NCI-H69 (cell line): ENCODE results near the gene RBL1.
"Not testable (repeated sequence)": the region's sequence is repeated elsewhere in the genome, so short reads cannot be mapped to it uniquely, and the experiment has no call there.

Source experiments
- DNase-seq: peaks from one replicate; lab custom pipeline; 2025; lab: John Stamatoyannopoulos, UW

The RBL1 gene

GRCh38 chr20:37075932-37076685 lies 19.7 kb downstream of the RBL1 start:
- no peak for DNase-seq

GRCh38 chr20:37072293-37073196 lies 23.3 kb downstream of the RBL1 start:
- no peak for DNase-seq

GRCh38 chr20:37071481-37071911 lies 24.3 kb downstream of the RBL1 start:
- DNase-seq = no peak

GRCh38 chr20:37069563-37069962 lies 26.2 kb downstream of the RBL1 start:
- not testable (repeated sequence) for DNase-seq

- no peak for DNase-seq
These were observed 29.6 kb downstream of the RBL1 start for GRCh38 chr20:37066168-37066567.

DNA sequence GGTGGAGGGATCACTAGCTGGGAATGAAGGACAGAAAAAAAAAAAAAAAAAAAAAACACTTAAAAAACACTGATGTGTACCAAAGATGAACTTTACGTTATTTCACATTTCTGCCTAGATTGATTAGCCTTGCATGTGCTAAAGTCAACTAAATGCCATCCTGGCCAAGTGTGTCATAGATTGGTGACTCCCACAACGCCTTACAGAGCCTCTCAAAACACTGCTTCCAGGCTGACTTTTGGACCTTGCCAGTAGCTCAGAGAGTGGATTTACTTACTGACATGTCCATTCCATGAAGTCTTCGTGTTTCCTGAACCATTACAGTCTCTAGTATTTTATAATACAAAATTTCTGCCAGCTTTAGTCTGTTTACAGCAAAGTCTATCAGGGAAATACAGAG lies 40.5 kb downstream of the RBL1 start:
- DNase-seq = no peak

DNA sequence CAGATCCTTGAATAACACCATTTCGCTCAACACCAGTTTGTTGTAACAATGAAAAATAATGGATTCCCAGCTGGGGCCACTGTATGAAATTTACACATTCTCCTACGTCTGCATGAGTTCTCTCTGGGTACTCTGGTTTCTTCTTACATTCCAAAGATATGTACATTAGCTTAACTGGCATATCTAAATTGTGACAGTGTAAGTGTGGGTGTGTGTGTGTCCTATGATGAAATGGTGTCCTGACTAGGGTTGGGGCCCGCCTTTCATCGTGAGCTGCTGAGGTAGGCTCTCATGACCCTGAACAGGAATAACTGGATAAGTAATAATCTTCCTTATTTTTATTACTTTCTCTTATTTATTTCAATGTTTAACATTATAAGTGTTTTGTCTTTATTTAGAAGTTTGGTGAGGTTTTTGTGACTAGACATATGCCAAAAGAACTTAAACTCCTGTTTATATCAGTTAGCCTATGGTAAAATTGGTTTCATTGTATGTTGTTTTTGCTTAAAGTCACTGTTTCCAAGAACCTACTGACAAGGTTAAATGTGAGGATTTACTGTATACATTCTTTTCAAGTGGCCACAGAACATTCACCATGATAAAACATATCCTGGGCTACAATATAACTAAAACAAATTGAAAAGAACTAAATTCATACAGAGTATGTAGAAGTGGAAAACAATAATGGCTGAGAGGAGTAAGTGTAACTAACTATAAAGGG lies 42.4 kb downstream of the RBL1 start:
- DNase-seq = no peak

DNA sequence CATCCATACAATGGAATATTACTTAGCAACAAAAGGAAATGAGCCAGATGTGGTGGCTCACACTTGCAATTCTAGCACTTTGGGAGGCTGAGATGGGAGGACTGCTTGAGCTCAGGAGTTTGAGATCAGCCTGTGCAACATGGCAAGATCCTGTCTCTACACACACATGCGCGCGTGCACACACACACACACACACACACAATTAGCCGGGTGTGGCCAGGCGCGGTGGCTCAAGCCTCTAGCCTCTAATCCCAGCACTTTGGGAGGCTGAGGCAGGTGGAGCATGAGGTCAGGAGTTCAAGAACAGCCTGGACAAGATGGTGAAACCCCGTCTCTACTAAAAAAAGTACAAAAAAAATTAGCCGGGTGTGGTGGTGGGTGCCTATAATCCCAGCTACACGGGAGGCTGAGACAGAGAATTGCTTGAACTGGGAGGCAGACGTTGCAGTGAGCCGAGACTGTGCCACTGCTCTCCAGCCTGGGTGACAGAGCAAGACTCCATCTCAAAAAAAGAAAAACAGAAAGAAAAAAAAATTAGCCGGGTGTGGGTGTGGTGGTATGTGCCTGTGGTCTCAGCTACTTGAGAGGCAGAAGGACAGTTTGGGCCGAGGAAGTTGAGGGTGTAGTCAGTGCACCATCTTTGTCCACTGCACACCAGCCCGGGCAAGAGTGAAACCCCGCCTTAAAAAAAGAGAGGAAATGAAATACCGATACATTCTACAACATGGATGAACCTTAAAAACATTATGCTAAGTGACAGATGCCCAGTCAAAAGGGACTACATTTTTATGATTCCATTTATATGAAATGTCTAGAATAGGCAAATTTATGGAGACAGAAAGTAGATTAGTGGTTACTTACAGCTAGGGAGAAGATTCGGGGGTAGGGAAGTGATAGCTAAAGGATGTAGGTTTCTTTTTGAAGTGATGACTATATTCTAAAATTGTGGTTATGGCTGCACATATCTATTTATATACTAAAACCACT lies 52.5 kb downstream of the RBL1 start:
- DNase-seq = no peak

GRCh38 chr20:37039366-37039765 lies 56.4 kb downstream of the RBL1 start:
- not testable (repeated sequence) for DNase-seq

DNA sequence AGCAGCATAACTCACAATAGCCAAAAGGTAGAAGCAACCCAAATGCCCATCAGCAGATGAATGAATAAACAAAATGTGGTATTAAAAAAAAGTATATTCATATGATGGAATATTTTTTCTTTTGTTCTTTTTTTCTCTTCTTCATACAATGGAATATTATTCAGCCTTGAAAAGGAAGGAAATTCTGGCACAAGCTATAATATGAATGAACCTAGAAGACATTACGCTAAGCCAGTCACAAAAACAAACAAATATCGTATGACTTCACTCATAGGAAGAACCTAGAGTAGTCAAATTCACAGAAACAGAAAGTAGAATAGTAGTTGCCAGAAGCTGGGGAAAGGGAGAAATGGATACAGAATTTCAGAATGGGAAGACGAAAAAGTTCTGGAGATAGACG lies 63.7 kb downstream of the RBL1 start:
- DNase-seq = no peak

DNA sequence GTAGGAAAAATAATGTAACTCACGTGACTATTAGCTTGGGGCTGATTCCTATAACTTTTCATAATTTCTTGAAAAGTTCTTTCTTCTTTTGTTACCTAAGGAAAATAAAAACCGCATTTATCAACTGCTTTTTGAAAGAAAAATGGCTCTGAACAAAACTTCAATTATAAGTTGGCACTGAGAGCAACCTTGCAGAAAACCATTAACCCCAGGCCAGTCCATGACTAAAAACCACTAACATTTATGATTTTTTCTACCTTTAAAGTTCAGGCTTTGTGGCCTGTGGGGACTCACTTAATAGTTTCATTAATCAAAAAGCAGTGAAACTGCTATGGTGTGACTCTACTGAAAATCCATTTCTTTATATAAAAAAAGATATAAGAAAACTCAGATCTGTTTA lies 75.2 kb downstream of the RBL1 start:
- no peak for DNase-seq

- DNase-seq = not testable (repeated sequence)
These were observed 83.2 kb downstream of the RBL1 start for GRCh38 chr20:37012631-37013030.

DNA sequence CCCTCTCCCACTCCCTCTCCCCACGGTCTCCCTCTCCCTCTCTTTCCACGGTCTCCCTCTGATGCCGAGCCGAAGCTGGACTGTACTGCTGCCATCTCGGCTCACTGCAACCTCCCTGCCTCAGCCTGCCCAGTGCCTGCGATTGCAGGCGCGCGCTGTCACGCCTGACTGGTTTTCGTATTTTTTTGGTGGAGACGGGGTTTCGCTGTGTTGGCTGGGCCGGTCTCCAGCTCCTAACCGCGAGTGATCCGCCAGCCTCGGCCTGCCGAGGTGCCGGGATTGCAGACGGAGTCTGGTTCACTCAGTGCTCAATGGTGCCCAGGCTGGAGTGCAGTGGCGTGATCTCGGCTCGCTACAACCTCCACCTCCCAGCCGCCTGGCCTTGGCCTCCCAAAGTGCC lies 83.9 kb downstream of the RBL1 start:
- DNase-seq = not testable (repeated sequence)

GRCh38 chr20:37011147-37011546 lies 84.7 kb downstream of the RBL1 start:
- DNase-seq = no peak

DNA sequence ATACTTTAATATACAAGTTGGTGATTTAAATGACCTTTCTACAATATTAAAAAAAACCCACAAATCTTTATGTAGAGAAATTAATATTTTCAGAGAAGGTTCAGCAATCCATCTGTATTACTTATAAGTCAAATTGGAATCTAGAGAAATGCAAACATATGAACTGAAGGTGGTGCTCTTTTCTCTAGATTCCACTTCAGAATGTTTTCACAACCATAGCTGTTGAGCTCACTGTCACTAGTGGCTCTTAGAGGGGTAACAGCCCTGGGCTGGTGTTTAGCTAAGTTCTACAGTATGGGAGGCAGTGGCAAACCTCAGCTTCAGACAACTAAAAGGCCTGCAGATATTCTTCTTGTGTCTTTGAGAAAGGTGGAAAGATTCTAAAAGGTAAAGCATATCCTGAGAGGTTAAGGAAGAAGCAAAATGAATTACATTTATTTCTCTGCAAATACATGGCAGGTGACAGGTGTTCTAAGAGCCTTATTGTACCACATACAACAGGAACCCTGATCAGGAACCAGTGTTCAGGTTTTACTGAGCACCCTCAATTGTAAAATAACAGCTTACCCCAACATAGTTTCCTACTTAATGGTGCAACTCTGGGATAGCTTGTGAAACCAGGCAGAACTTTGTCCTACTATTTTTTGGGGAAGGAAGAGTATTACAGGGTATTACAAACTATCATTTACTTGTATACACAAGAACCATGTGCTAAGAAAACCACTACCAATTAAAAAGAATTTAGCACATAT lies 87.7 kb downstream of the RBL1 start:
- DNase-seq = no peak

- not testable (repeated sequence) for DNase-seq
These were observed 90.5 kb downstream of the RBL1 start for GRCh38 chr20:37005062-37005942.

GRCh38 chr20:37001634-37002033 lies 94.2 kb downstream of the RBL1 start:
- not testable (repeated sequence) for DNase-seq

GRCh38 chr20:37000171-37000570 lies 95.6 kb downstream of the RBL1 start:
- not testable (repeated sequence) for DNase-seq

GRCh38 chr20:36998652-36999051 lies 97.1 kb downstream of the RBL1 start:
- DNase-seq = no peak
